Activated CD8-positive, alpha-beta T cell treated with anti-CD3 and anti-CD28 coated beads for 36 hours (primary cell): ENCODE measurements around the gene ALDH9A1. TPM values are rescaled to one million over a fixed set of nuclear protein-coding genes. Genes with fewer than 3 reads are reported as not detected.

Source experiments
- ATAC-seq: fragments of 200-7000 bp; cut with Tn5 transposase; one replicate; pipeline ENCODE4 v1.10.0; 2021; ENCODE audit warnings: mild to moderate bottlenecking, moderate library complexity
- CTCF ChIA-PET: fragments of 350-600 bp; sonication (Branson Sonifier 250); formaldehyde crosslinking; loops from one replicate; lab custom pipeline; 2021; ENCODE audit warnings: antibody characterized with exemption; lab: Charles Lee
- POLR2A ChIA-PET: fragments of 350-600 bp; sonication (Branson Sonifier 250); formaldehyde crosslinking; loops from one replicate; lab custom pipeline; 2021; ENCODE audit warnings: antibody characterized with exemption; lab: Charles Lee
- DNase-seq: peaks from one replicate; pipeline ENCODE4 v3.0.0-alpha.2; 2020
- H3K27ac Mint-ChIP-seq: one replicate; pipeline ENCODE4 v1.8.0; 2021; ENCODE audit warnings: mild to moderate bottlenecking, mixed read lengths
- H3K27me3 Mint-ChIP-seq: one replicate; pipeline ENCODE4 v1.8.0; 2021; ENCODE audit warnings: mixed read lengths
- H3K36me3 Mint-ChIP-seq: one replicate; pipeline ENCODE4 v1.8.0; 2021; ENCODE audit warnings: low read depth, mixed read lengths
- H3K4me1 Mint-ChIP-seq: one replicate; pipeline ENCODE4 v1.8.0; 2021; ENCODE audit warnings: low read depth, mixed read lengths
- H3K4me3 Mint-ChIP-seq: one replicate; pipeline ENCODE4 v1.8.0; 2021; ENCODE audit warnings: mild to moderate bottlenecking, moderate library complexity, mixed read lengths
- H3K9me3 Mint-ChIP-seq: one replicate; pipeline ENCODE4 v1.8.0; 2021; ENCODE audit warnings: mixed read lengths
- CTCF ChIP-seq: fragments of 200-600 bp; IDR thresholded peaks from one replicate; pipeline ENCODE4 v1.8.0; 2022; ENCODE audit warnings: antibody characterized with exemption, mild to moderate bottlenecking
- intact Hi-C: fragments of 100-400 bp; cut with micrococcal nuclease; formaldehyde crosslinking; loops from one replicate; pipeline ENCODE4 v1.10.0; 2022
- total RNA-seq, 2 experiments: library from RNA; stranded (reverse); gene quantifications; one replicate each; pipeline ENCODE4 v1.2.3, GENCODE V29; 2021

Gene ALDH9A1
- total RNA-seq, 2 experiments from 2014 or later, result 25.6 to 28.2 TPM

GRCh38 chr1:165637427-165637826, 60.9 kb downstream of the ALDH9A1 start:
- CTCF ChIA-PET, result interaction anchor here (1.4 kb wide), 1 partner anchor 12 kb away, joined by 4 read pairs; no protein-coding TSS in a partner anchor
- intact Hi-C loops, result no loop called here
- POLR2A ChIA-PET, result no interaction called here
- no peak overlapping the region for H3K4me3 Mint-ChIP-seq
- H3K4me1 Mint-ChIP-seq, result peaks cover 35% of the 10 kb centered on the region
- no peak for TF ChIP-seq CTCF
- H3K27me3 Mint-ChIP-seq, result no peaks in the 10 kb centered on the region
- DNase-seq (no peak), ATAC-seq (no peak)
- no peak overlapping the region for H3K27ac Mint-ChIP-seq
- H3K36me3 Mint-ChIP-seq, result no peaks in the 10 kb centered on the region
- H3K9me3 Mint-ChIP-seq, result no peaks in the 10 kb centered on the region

- TF ChIP-seq CTCF, result no peak
- Mint-ChIP-seq H3K4me1 (peaks cover 32% of the 10 kb centered on the region), H3K27ac (no peak overlapping the region), H3K36me3 (no peaks in the 10 kb centered on the region), H3K9me3 (no peaks in the 10 kb centered on the region), H3K27me3 (no peaks in the 10 kb centered on the region), H3K4me3 (no peak overlapping the region)
- CTCF ChIA-PET, result no interaction called here
- ATAC-seq, result no peak
- intact Hi-C loops, result no loop called here
- DNase-seq, result no peak
- POLR2A ChIA-PET, result no interaction called here
Observed at GRCh38 chr1:165635823-165636222, 62.5 kb downstream of the ALDH9A1 start.

GRCh38 chr1:165635329-165635728, 63.0 kb downstream of the ALDH9A1 start:
- Mint-ChIP-seq H3K27ac (no peak overlapping the region), H3K27me3 (no peaks in the 10 kb centered on the region), H3K36me3 (no peaks in the 10 kb centered on the region), H3K9me3 (no peaks in the 10 kb centered on the region), H3K4me1 (peaks cover 28% of the 10 kb centered on the region), H3K4me3 (no peak overlapping the region)
- TF ChIP-seq CTCF, result no peak
- CTCF ChIA-PET, result no interaction called here
- intact Hi-C loops, result no loop called here
- POLR2A ChIA-PET, result no interaction called here
- ATAC-seq (no peak), DNase-seq (no peak)

GRCh38 chr1:165634154-165634921, 64.0 kb downstream of the ALDH9A1 start:
- CTCF ChIA-PET, result interaction anchor here (0.5 kb wide), 1 partner anchor 32 kb away, joined by 3 read pairs; no protein-coding TSS in a partner anchor
- Mint-ChIP-seq H3K36me3 (no peaks in the 10 kb centered on the region), H3K27me3 (no peaks in the 10 kb centered on the region), H3K27ac (no peak overlapping the region), H3K9me3 (no peaks in the 10 kb centered on the region), H3K4me1 (peaks cover 24% of the 10 kb centered on the region), H3K4me3 (no peak overlapping the region)
- POLR2A ChIA-PET, result interaction anchor here (0.7 kb wide), 1 partner anchor 10 kb away, joined by 3 read pairs; no protein-coding TSS in a partner anchor
- ATAC-seq (no peak), DNase-seq (no peak)
- TF ChIP-seq CTCF, result no peak
- intact Hi-C loops, result no loop called here

GRCh38 chr1:165633614-165634013, 64.7 kb downstream of the ALDH9A1 start:
- H3K36me3 Mint-ChIP-seq, result no peaks in the 10 kb centered on the region
- H3K27ac Mint-ChIP-seq, result no peak overlapping the region
- no peak for DNase-seq
- H3K4me1 Mint-ChIP-seq, result peaks cover 24% of the 10 kb centered on the region
- H3K9me3 Mint-ChIP-seq, result no peaks in the 10 kb centered on the region
- intact Hi-C loops, result no loop called here
- H3K27me3 Mint-ChIP-seq, result no peaks in the 10 kb centered on the region
- TF ChIP-seq CTCF, result no peak
- CTCF ChIA-PET, result interaction anchor here (0.5 kb wide), 1 partner anchor 31 kb away, joined by 3 read pairs; no protein-coding TSS in a partner anchor
- POLR2A ChIA-PET, result no interaction called here
- no peak overlapping the region for H3K4me3 Mint-ChIP-seq
- ATAC-seq, result no peak
